ENCODE data around the gene GPAT3.

DNA sequence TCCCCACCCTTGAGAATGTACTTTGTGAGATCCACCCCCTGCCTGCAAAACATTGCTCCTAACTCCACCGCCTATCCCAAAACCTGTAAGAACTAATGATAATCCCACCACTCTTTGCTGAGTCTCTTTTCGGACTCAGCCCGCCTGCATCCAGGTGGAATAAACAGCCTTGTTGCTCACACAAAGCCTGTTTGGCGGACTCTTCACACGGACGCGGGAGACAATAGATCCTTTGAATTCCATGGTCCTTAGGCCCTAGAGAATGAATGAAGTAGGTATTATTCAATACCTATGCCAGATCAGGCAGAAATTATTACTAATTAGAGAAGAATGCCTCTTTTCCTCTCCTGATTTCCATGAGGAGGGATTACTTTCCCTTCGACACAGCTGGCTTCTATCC is 101.0 kb downstream of the GPAT3 start:
- no peak for TF ChIP-seq GATA3 (IDR thresholded peaks at IDR 0.05; ENCODE audit: low read depth, low read length)
- no peak for TF ChIP-seq GATA2 (IDR thresholded peaks at IDR 0.05; ENCODE audit: low read depth, low read length)

All from SH-SY5Y (cell line).